ENCODE results near the gene TNNC1. TPM values are rescaled to one million over a fixed set of nuclear protein-coding genes. Genes with fewer than 3 reads are reported as not detected.

Gene TNNC1
- total and polyA plus RNA-seq, 2 donors (not counting 3 experiments of a cell fraction or from before 2014, with no cell fraction given) = 0.12 TPM; not detected in 1

GRCh38 chr3:52458770-52459545 is 5.1 kb upstream of the TNNC1 start:
- TSS peak; percentile 2 for BruUV-seq (replicated peaks)
- H3K4me3 ChIP-seq (replicated peaks in 1 of 3; ENCODE audit: insufficient read depth in 1 of 3, low read depth in 1 of 3, low read length in 3 of 3) = no peak overlapping the region
- TF ChIP-seq POLR2A (IDR thresholded peaks at IDR 0.05; ENCODE audit: low read depth, low read length) (no peak), CTCF (IDR thresholded peaks at IDR 0.05; ENCODE audit: extremely low read depth in 1 of 2, insufficient read depth in 1 of 2, low read depth in 1 of 2, low read length in 2 of 2) (no peak), FOS (IDR thresholded peaks at IDR 0.05; ENCODE audit: borderline replicate concordance, insufficient read depth, low read length) (no peak), GATA2 (IDR thresholded peaks at IDR 0.05; ENCODE audit: insufficient read depth, insufficient read length, low read depth, low read length) (no peak), POLR2AphosphoS5 (IDR thresholded peaks at IDR 0.05; ENCODE audit: insufficient read depth, low read depth, low read length) (no peak), JUN (IDR thresholded peaks at IDR 0.05; ENCODE audit: borderline replicate concordance, insufficient read depth, insufficient read length, low read depth) (no peak), EZH2 (IDR thresholded peaks at IDR 0.05; ENCODE audit: borderline replicate concordance, low read depth, low read length, severe bottlenecking) (no peak), MAX (IDR thresholded peaks at IDR 0.05; ENCODE audit: insufficient read depth, insufficient read length) (no peak), MYC (IDR thresholded peaks at IDR 0.05; ENCODE audit: low read depth, low read length) (no peak)
- dilution Hi-C loops (cut with MboI; ENCODE audit: extremely low pct_ligation_motif_present, low sequenced_read_pairs) (no loop called here), intact Hi-C loops (cut with micrococcal nuclease) (loop anchor here (5.0 kb wide), 1 partner anchor 38 kb away; the partner anchor contains the start of gene STAB1)
- no peak overlapping the region for H3K27ac ChIP-seq (ENCODE audit: insufficient read depth, low read depth, low read length)
- peaks cover 55% of the 10 kb centered on the region for H3K79me2 ChIP-seq (ENCODE audit: control insufficient read depth, insufficient read depth, low read length)
- H2AFZ ChIP-seq (ENCODE audit: low read depth, low read length) = no peak overlapping the region
- DNase-seq (ENCODE audit: low read depth, low spot score) (no peak), FAIRE-seq (no peak)
- ChIA-PET POLR2A (no interaction called here), CTCF (interaction anchor here (1.2 kb wide), 1 partner anchor 47 kb away, joined by 7 read pairs; no protein-coding TSS in a partner anchor)
- H3K36me3 ChIP-seq (ENCODE audit: control insufficient read depth in 2 of 2, extremely low read depth in 1 of 2, insufficient read depth in 2 of 2, low read length in 2 of 2) = peaks cover 23 to 25% of the 10 kb centered on the region in 2 experiments
- no peaks in the 10 kb centered on the region for H3K9me3 ChIP-seq (replicated peaks; ENCODE audit: control insufficient read depth, insufficient read depth, low read length)
- no peak overlapping the region for H3K4me2 ChIP-seq (ENCODE audit: insufficient read depth, low read length)
- no peaks in the 10 kb centered on the region for H3K9me1 ChIP-seq (replicated peaks; ENCODE audit: control insufficient read depth, extremely low read depth, insufficient read depth, low read length)
- H3K27me3 ChIP-seq (ENCODE audit: control insufficient read depth in 2 of 2, insufficient read depth in 2 of 2, low read length in 2 of 2) = no peaks in the 10 kb centered on the region
- H4K20me1 ChIP-seq (replicated peaks; ENCODE audit: control insufficient read depth, extremely low read depth, insufficient read depth, low read length) = no peaks in the 10 kb centered on the region
- H3K9ac ChIP-seq (replicated peaks; ENCODE audit: extremely low read depth, insufficient read depth, low read length) = no peak overlapping the region
- H3K4me1 ChIP-seq (ENCODE audit: control insufficient read depth, extremely low read depth, insufficient read depth, low read length) = peaks cover 17% of the 10 kb centered on the region

All from endothelial cell of umbilical vein (primary cell).